ENCODE data around the gene GALNTL6. TPM values are rescaled to one million over a fixed set of nuclear protein-coding genes. Genes with fewer than 3 reads are reported as not detected.
A peak's percentile ranks its signal among the peaks of the same experiment; 100 is the strongest.

GALNTL6 gene
- total and polyA plus RNA-seq, 9 of the 15 experiments (the other 6 are each of a cell fraction or from before 2014, with no cell fraction given) = 0.18 to 0.50 (median 0.29) TPM

- TF ChIP-seq ATF3 (IDR thresholded peaks at IDR 0.05) (peak; percentile 32), ATF3 (CRISPR knock-in tag; conservative IDR thresholded peaks at IDR 0.05) (no peak), PRDM10 (IDR thresholded peaks at IDR 0.05; ENCODE audit: partially characterized antibody) (peak; percentile 10)
These were observed 1200.9 kb downstream of the GALNTL6 start (continued) for GRCh38 chr4:173014113-173014558.

DNA sequence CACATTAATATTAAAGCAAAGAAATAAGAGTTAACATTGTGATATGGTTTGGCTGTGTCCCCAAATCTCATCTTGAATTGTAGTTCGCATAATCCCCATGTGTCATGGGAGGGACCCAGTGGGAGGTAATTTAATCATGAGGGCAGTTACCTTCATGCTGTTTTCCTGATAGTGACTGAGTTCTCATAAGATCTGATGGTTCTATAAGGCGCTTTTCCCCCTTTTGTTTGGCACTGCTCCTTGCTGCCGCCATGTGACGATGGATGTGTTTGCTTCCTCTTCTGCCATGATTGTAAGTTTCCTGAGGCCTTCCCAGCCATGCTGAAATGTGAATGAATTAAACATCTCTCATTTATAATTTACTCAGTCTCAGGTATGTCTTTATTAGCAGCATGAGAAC is 1201.6 kb downstream of the GALNTL6 start:
- DNase-seq (ENCODE audit: extremely low read depth in 1 of 4, low spot score in 3 of 4) = no peak
- peak; percentile 57 for FAIRE-seq
- Histone ChIP-seq H2AFZ (ENCODE audit: low read depth, low read length) (no peak overlapping the region), H4K20me1 (replicated peaks; ENCODE audit: control insufficient read depth, insufficient read depth, low read length) (no peaks in the 10 kb centered on the region), H3K9ac (ENCODE audit: insufficient read depth in 1 of 2, low read depth in 2 of 2, low read length in 2 of 2) (no peak overlapping the region), H3K27me3 (ENCODE audit: control insufficient read depth in 2 of 2, insufficient read depth in 2 of 2, low read length in 2 of 2) (no peaks in the 10 kb centered on the region; a peak in 1 of 5 replicates), H3K4me1 (replicated peaks in 1 of 2; ENCODE audit: control insufficient read depth in 2 of 2, insufficient read depth in 2 of 2, low read length in 2 of 2) (no peaks in the 10 kb centered on the region), H3K4me2 (ENCODE audit: insufficient read depth, low read length) (no peak overlapping the region), H3K27ac (ENCODE audit: extremely low read depth, low read depth, low read length) (no peak overlapping the region), H3K36me3 (ENCODE audit: control insufficient read depth, insufficient read depth, low read length) (no peaks in the 10 kb centered on the region), H3K79me2 (ENCODE audit: control insufficient read depth, insufficient read depth, low read length) (no peaks in the 10 kb centered on the region), H3K9me3 (replicated peaks; ENCODE audit: control insufficient read depth, insufficient read depth, low read depth, low read length) (no peaks in the 10 kb centered on the region), H3K9me1 (ENCODE audit: control insufficient read depth, insufficient read depth, low read length) (no peaks in the 10 kb centered on the region), H3K4me3 (no peak overlapping the region)
- BruUV-seq (replicated peaks) = no TSS peak
- intact Hi-C loops (cut with micrococcal nuclease) = loop anchor here (5.0 kb wide), 1 partner anchor 477 kb away; no protein-coding TSS in a partner anchor
- no peak for ATAC-seq
- 60% methylated on average over 4 of the region's 4 CpGs for WGBS (ENCODE audit: insufficient coverage, low coverage, missing lambda C conversion rate)
- ChIA-PET POLR2A (no interaction called here), CTCF (ENCODE audit: low intra/inter-chr PET ratio) (interaction anchor here (0.5 to 3.4 kb wide), 3 partner anchors 123 to 402 kb away, joined by 4 to 19 read pairs (median 14); no protein-coding TSS in a partner anchor)
- TF ChIP-seq MYC (IDR thresholded peaks at IDR 0.05; ENCODE audit: low read depth, low read length) (no peak), MYC (CRISPR knock-in tag; IDR thresholded peaks at IDR 0.05; ENCODE audit: borderline replicate concordance, low read depth) (no peak), DPF2 (IDR thresholded peaks at IDR 0.05) (no peak), CREBBP (IDR thresholded peaks at IDR 0.05; ENCODE audit: low read depth, low read length) (no peak), TBP (optimal IDR thresholded peaks at IDR 0.05; ENCODE audit: low read depth, low read length) (no peak)
- in situ Hi-C loops (cut with MboI) = loop anchor here (5.0 kb wide), 2 partner anchors 242 to 402 kb away; no protein-coding TSS in a partner anchor

Measured in K562 (cell line).